A549 (cell line): ENCODE results near the gene GRID2. TPM values are rescaled to one million over a fixed set of nuclear protein-coding genes. Genes with fewer than 3 reads are reported as not detected.

Experiments used
- ATAC-seq, 2 experiments: fragments of 200-7000 bp in 1 of 2; fragments of >200 bp in 1 of 2; cut with Nextera tagmentation in 1 of 2; cut with Tn5 transposase in 1 of 2; 3 replicates each; pipeline versions ENCODE4 v1.8.0 to v1.9.1; 2018 to 2020; ENCODE audit warnings: mild to moderate bottlenecking in 1 of 2, moderate library complexity in 1 of 2
- CTCF ChIA-PET: fragments of 300-600 bp; sonication (Branson Sonifier 250); formaldehyde crosslinking; extraction: SDS; loops from one replicate; lab custom pipeline; 2021; ENCODE audit warnings: antibody characterized with exemption, inconsistent platforms; lab: Yijun Ruan, JAX
- POLR2A ChIA-PET: fragments of 350-600 bp; formaldehyde crosslinking; extraction: SDS; loops from one replicate; lab custom pipeline; 2021; ENCODE audit warnings: antibody characterized with exemption, inconsistent platforms; lab: Yijun Ruan, JAX
- DNase-seq, 2 experiments: peaks; one replicate each; pipeline versions ENCODE4 v3.0.0 to v3.0.0-alpha.2; 2011 to 2016; ENCODE audit warnings: low read depth in 1 of 2, low spot score in 1 of 2
- FAIRE-seq: peaks from 2 replicates; lab custom pipeline; 2011; peaks lifted over from hg19 to GRCh38; lab: Jason Lieb, UNC
- H3K27ac ChIP-seq, 2 experiments: fragments of >200 bp; sonication (Bioruptor Twin); formaldehyde crosslinking; 3 replicates each; pipeline ENCODE4 v1.5.1; 2016 to 2017
- H3K4me1 ChIP-seq: fragments of >200 bp; sonication (Bioruptor Twin); formaldehyde crosslinking; 3 replicates; pipeline ENCODE4 v1.6.1; 2016
- H3K4me2 ChIP-seq: fragments of >200 bp; sonication (Bioruptor Twin); formaldehyde crosslinking; 3 replicates; pipeline ENCODE4 v1.6.1; 2016
- H3K4me3 ChIP-seq: fragments of >200 bp; sonication (Bioruptor Twin); formaldehyde crosslinking; 3 replicates; pipeline ENCODE4 v1.5.1; 2016
- H3K9me3 ChIP-seq: fragments of >200 bp; sonication (Bioruptor Twin); formaldehyde crosslinking; 3 replicates; pipeline ENCODE4 v1.6.1; 2016
- CBX2 ChIP-seq: fragments of 200-600 bp; sonication (generic); IDR thresholded peaks from 2 replicates; pipeline ENCODE4 v1.6.1; 2016; ENCODE audit warnings: low read depth, mild to moderate bottlenecking, borderline replicate concordance
- CBX8 ChIP-seq: fragments of 200-600 bp; sonication (generic); IDR thresholded peaks from 2 replicates; pipeline ENCODE4 v1.6.1; 2016
- CHD4 ChIP-seq: fragments of 200-600 bp; sonication (generic); IDR thresholded peaks from 2 replicates; pipeline ENCODE4 v1.6.1; 2016; ENCODE audit warnings: antibody characterized with exemption, mild to moderate bottlenecking, borderline replicate concordance
- FOSL2 ChIP-seq, 2 experiments: fragments of 450-650 bp in 1 of 2; fragments of >200 bp in 1 of 2; sonication (Bioruptor Twin) in 1 of 2; formaldehyde crosslinking; IDR thresholded peaks; 2 replicates each; pipeline versions ENCODE4 v1.5.0 to v1.6.1; 2016 to 2020; ENCODE audit warnings: mild to moderate bottlenecking in 1 of 2, moderate library complexity in 1 of 2
- FOXS1 ChIP-seq: fragments of 250-450 bp; sonication (Bioruptor Pico); IDR thresholded peaks from 2 replicates; pipeline ENCODE4 v1.5.0; 2020; ENCODE audit warnings: mild to moderate bottlenecking, moderate library complexity
- HOXB5 ChIP-seq: fragments of 250-450 bp; sonication (Bioruptor Pico); IDR thresholded peaks from 2 replicates; pipeline ENCODE4 v1.5.0; 2020; ENCODE audit warnings: mild to moderate bottlenecking, moderate library complexity
- JUN ChIP-seq, 2 experiments: fragments of >200 bp; sonication (Bioruptor Twin); formaldehyde crosslinking; IDR thresholded peaks; 2 replicates in 1 of 2; 3 replicates in 1 of 2; pipeline ENCODE4 v1.6.1; 2016 to 2017
- JUNB ChIP-seq: fragments of >200 bp; sonication (Bioruptor Twin); formaldehyde crosslinking; IDR thresholded peaks from 2 replicates; pipeline ENCODE4 v1.6.1; 2016
- KDM1A ChIP-seq: fragments of 200-600 bp; sonication (generic); IDR thresholded peaks from 2 replicates; pipeline ENCODE4 v1.6.1; 2016; ENCODE audit warnings: low read depth, mild to moderate bottlenecking
- KDM5A ChIP-seq: fragments of 200-600 bp; sonication (generic); IDR thresholded peaks from 2 replicates; pipeline ENCODE4 v1.6.1; 2016; ENCODE audit warnings: antibody characterized with exemption, mild to moderate bottlenecking
- MAFK ChIP-seq: fragments of 450-650 bp; IDR thresholded peaks from 2 replicates; pipeline ENCODE4 v1.6.1; 2014; ENCODE audit not compliant: partially characterized antibody
- MAZ ChIP-seq: fragments of 150-350 bp; IDR thresholded peaks from 2 replicates; pipeline ENCODE4 v1.6.1; 2014; ENCODE audit warnings: antibody characterized with exemption, low read depth, low read length, borderline replicate concordance
- MYC ChIP-seq: IDR thresholded peaks from 2 replicates; pipeline ENCODE4 v1.6.1; 2012; ENCODE audit warnings: mild to moderate bottlenecking, inconsistent platforms, low read length, improper control_type of control experiment, borderline replicate concordance
- NFE2L2 ChIP-seq: fragments of 150-350 bp; conservative IDR thresholded peaks from 2 replicates; pipeline ENCODE4 v1.6.1; 2014; ENCODE audit warnings: low read length
- PHF8 ChIP-seq: fragments of 200-600 bp; sonication (generic); IDR thresholded peaks from 2 replicates; pipeline ENCODE4 v1.6.1; 2016; ENCODE audit warnings: low read depth, mild to moderate bottlenecking, antibody characterized with exemption, moderate library complexity, borderline replicate concordance
- POLR2A ChIP-seq: IDR thresholded peaks from 2 replicates; pipeline ENCODE4 v1.6.1; 2012; ENCODE audit warnings: mild to moderate bottlenecking, low read length
- POLR2AphosphoS2 ChIP-seq: conservative IDR thresholded peaks from 2 replicates; pipeline ENCODE4 v1.6.1; 2012; ENCODE audit warnings: low read length, improper control_type of control experiment, inconsistent platforms
- RARB ChIP-seq: fragments of 250-450 bp; sonication (Bioruptor Pico); IDR thresholded peaks from 2 replicates; pipeline ENCODE4 v1.8.0; 2021; ENCODE audit warnings: mild to moderate bottlenecking, moderate library complexity
- RFX5 ChIP-seq: fragments of 450-650 bp; IDR thresholded peaks from 2 replicates; pipeline ENCODE4 v1.7.1; 2014; ENCODE audit warnings: antibody characterized with exemption, mild to moderate bottlenecking, moderate library complexity
- RNF2 ChIP-seq: fragments of 200-600 bp; sonication (generic); IDR thresholded peaks from 2 replicates; pipeline ENCODE4 v1.6.1; 2016; ENCODE audit warnings: low read depth, mild to moderate bottlenecking, antibody characterized with exemption, moderate library complexity, borderline replicate concordance
- SMC3 ChIP-seq: fragments of >200 bp; sonication (Bioruptor Twin); formaldehyde crosslinking; IDR thresholded peaks from 3 replicates; pipeline ENCODE4 v1.6.1; 2018; ENCODE audit warnings: inconsistent platforms
- ZC3H11A ChIP-seq: fragments of 450-650 bp; IDR thresholded peaks from 2 replicates; pipeline ENCODE4 v1.6.1; 2014; ENCODE audit warnings: antibody characterized with exemption, mild to moderate bottlenecking
- ZFP36 ChIP-seq: fragments of 450-650 bp; IDR thresholded peaks from 2 replicates; pipeline ENCODE4 v1.6.1; 2014; ENCODE audit warnings: borderline replicate concordance; ENCODE audit not compliant: partially characterized antibody
- ZSCAN20 ChIP-seq: fragments of 250-450 bp; sonication (Bioruptor Pico); IDR thresholded peaks from 2 replicates; pipeline ENCODE4 v1.8.0; 2022; ENCODE audit warnings: mild to moderate bottlenecking, moderate library complexity
- WGBS: methylation state at CpG from one replicate; pipeline ENCODE4 v1.1.6; 2017; ENCODE audit errors: missing lambda C conversion rate; 5-methylcytosine and 5-hydroxymethylcytosine counted together
- polyA plus RNA-seq, 4 experiments: library from polyadenylated mRNA; depleted of rRNA in 3 of 4; stranded (reverse); fragments of >200 nt; fragmentation: RNase III in 1 of 4; extraction: RNeasy Plus Mini Kit Qiagen cat#74134 plus additional on column Dnase treatment in 1 of 4; gene quantifications; 2 replicates in 3 of 4; 3 replicates in 1 of 4; pipeline ENCODE4 v1.2.3, GENCODE V29; 2011 to 2017
- TF ChIP-seq, protein P1 (sequence below): fragments of 250-450 bp; sonication (Bioruptor Pico); IDR thresholded peaks from 2 replicates; pipeline ENCODE4 v1.5.0; 2021; ENCODE audit warnings: mild to moderate bottlenecking, moderate library complexity, borderline replicate concordance
- TF ChIP-seq, protein P2 (sequence below): fragments of >200 bp; sonication (Bioruptor Twin); formaldehyde crosslinking; IDR thresholded peaks from 3 replicates; pipeline ENCODE4 v1.5.1; 2016

Gene GRID2
- polyA plus RNA-seq, 2 of the 4 experiments (the other 2 are of a cell fraction) = not detected

DNA sequence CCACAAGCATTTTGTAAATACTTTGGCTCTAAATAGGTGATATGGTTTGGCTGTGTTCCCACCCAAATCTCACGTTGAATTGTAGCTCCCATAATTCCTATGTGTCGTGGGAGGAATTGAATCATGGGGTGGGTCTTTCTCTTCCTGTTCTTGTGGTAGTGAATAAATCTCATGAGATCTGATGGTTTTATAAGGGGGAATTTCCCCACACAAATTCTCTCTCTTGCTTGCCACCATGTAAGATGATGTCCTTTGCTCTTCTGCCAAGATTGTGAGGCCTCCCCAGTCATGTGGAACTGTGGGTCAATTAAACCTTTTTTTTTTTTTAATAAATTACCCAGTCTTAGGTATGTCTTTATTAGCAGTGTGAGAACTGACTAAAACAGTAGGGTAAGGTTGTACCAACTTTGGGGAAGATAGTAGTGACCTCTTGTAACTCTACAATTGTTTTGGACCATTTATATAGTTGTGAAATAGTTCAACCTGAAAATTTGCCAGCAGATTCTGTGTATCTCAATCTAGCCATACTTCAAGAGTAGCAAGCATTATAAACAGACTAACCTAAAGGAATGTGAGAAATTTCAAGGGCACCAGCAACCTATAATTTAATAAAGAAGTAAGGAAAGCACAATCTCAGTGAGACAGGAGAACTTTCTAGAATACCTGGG lies 727.8 kb downstream of the GRID2 start (continued):
- TF ChIP-seq, protein P1, sequence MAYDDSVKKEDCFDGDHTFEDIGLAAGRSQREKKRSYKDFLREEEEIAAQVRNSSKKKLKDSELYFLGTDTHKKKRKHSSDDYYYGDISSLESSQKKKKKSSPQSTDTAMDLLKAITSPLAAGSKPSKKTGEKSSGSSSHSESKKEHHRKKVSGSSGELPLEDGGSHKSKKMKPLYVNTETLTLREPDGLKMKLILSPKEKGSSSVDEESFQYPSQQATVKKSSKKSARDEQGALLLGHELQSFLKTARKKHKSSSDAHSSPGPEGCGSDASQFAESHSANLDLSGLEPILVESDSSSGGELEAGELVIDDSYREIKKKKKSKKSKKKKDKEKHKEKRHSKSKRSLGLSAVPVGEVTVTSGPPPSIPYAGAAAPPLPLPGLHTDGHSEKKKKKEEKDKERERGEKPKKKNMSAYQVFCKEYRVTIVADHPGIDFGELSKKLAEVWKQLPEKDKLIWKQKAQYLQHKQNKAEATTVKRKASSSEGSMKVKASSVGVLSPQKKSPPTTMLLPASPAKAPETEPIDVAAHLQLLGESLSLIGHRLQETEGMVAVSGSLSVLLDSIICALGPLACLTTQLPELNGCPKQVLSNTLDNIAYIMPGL = no peak
- TF ChIP-seq HOXB5 (CRISPR knock-in tag) (no peak), KDM5A (no peak), KDM1A (no peak), FOSL2 (IDR thresholded peaks at IDR 0.05) (no peak), FOSL2 (CRISPR knock-in tag; IDR thresholded peaks at IDR 0.05) (no peak), JUNB (no peak), RNF2 (no peak), ZSCAN20 (CRISPR knock-in tag) (no peak), POLR2AphosphoS2 (no peak), CBX2 (no peak), ZC3H11A (no peak)
- TF ChIP-seq, protein P2, sequence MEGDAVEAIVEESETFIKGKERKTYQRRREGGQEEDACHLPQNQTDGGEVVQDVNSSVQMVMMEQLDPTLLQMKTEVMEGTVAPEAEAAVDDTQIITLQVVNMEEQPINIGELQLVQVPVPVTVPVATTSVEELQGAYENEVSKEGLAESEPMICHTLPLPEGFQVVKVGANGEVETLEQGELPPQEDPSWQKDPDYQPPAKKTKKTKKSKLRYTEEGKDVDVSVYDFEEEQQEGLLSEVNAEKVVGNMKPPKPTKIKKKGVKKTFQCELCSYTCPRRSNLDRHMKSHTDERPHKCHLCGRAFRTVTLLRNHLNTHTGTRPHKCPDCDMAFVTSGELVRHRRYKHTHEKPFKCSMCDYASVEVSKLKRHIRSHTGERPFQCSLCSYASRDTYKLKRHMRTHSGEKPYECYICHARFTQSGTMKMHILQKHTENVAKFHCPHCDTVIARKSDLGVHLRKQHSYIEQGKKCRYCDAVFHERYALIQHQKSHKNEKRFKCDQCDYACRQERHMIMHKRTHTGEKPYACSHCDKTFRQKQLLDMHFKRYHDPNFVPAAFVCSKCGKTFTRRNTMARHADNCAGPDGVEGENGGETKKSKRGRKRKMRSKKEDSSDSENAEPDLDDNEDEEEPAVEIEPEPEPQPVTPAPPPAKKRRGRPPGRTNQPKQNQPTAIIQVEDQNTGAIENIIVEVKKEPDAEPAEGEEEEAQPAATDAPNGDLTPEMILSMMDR = no peak

DNA sequence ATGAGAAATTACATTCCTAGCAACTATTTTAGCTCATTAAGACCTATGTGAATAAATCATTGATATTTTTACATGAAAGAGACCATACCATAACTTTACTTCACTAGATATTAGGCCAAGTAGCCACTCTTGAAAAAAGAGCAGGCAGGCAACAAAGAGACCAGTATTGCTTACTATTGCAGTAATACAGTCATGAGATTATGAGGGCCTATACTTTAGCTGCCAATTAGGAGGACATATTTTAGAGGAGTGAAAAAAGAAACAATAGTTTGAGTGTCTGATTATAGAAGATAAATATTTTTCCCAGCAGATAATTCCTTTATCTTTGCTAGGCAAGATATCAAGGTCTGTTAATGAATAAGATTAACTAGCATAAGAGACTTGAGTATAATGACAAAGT lies 739.0 kb downstream of the GRID2 start:
- Histone ChIP-seq H3K27ac (no peak overlapping the region), H3K9me3 (no peaks in the 10 kb centered on the region), H3K4me2 (no peak overlapping the region), H3K4me3 (no peak overlapping the region), H3K4me1 (no peaks in the 10 kb centered on the region)
- ChIA-PET POLR2A (no interaction called here), CTCF (no interaction called here)
- no peak for ATAC-seq
- TF ChIP-seq ZFP36 = no peak
- TF ChIP-seq JUN (IDR thresholded peaks at IDR 0.05) = no peak
- TF ChIP-seq PHF8 = no peak
- TF ChIP-seq FOXS1 (CRISPR knock-in tag) = no peak
- no peak for TF ChIP-seq RARB (CRISPR knock-in tag)
- TF ChIP-seq MAZ = no peak
- TF ChIP-seq CHD4 = no peak
- TF ChIP-seq MYC = no peak
- no peak for TF ChIP-seq NFE2L2
- no peak for TF ChIP-seq SMC3
- no peak for TF ChIP-seq CBX8
- TF ChIP-seq KDM1A = no peak
- TF ChIP-seq RFX5 = no peak
- TF ChIP-seq CBX2 = no peak
- TF ChIP-seq RNF2 = no peak
- no peak for DNase-seq
- no peak for FAIRE-seq

DNA sequence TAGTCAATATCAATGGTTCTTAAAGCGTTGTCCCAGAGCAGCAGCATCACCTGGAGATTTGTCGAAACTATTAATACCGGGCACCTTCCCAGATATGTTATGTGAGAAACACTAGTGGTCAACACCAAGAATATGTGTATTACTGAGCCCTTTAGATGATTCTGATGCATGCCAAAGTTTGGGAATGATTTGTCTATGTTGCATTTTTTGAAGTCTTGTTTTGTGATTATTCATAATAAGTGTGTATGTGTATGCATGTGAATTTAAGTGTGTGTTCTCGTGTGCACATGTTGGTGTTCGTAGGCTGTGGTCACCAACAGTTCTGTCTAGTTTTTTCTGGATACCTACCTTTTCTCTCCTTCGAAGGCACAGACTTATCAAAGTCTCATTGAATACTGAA lies 749.4 kb downstream of the GRID2 start:
- Histone ChIP-seq H3K4me3 (no peak overlapping the region), H3K27ac (no peak overlapping the region), H3K4me1 (no peaks in the 10 kb centered on the region), H3K4me2 (no peak overlapping the region), H3K9me3 (no peaks in the 10 kb centered on the region)
- ATAC-seq (no peak), FAIRE-seq (no peak), DNase-seq (no peak)
- WGBS = 47% methylated on average over 6 of the region's 6 CpGs
- ChIA-PET CTCF (no interaction called here), POLR2A (no interaction called here)
- TF ChIP-seq POLR2A (no peak), MAFK (peak; percentile 61), CBX2 (no peak)
